ENCODE measurements around the gene CTTNBP2.

Gene CTTNBP2

GRCh38 chr7:117872561-117873309, 506 bp downstream of the CTTNBP2 start:
- peaks cover 16 to 21% (median 18%) of the 10 kb centered on the region in 11 experiments for H3K9me3 ChIP-seq (replicated peaks in 1 of 11)
- H3K27me3 ChIP-seq: no peaks in the 10 kb centered on the region
- no peak overlapping the region for H3K9ac ChIP-seq
- no peak overlapping the region for H3K4me3 ChIP-seq
- H3K36me3 ChIP-seq: no peaks in the 10 kb centered on the region
- no peak overlapping the region for H3K4me2 ChIP-seq
- no peaks in the 10 kb centered on the region for H4K20me1 ChIP-seq
- H3K4me1 ChIP-seq: peaks cover 0 to 9% (median 0%) of the 10 kb centered on the region in 10 experiments; a peak in 2 of 20 replicates
- no peak overlapping the region for H3K27ac ChIP-seq
- TF ChIP-seq Cebpa-rat (IDR thresholded peaks at IDR 0.05): no peak

DNA sequence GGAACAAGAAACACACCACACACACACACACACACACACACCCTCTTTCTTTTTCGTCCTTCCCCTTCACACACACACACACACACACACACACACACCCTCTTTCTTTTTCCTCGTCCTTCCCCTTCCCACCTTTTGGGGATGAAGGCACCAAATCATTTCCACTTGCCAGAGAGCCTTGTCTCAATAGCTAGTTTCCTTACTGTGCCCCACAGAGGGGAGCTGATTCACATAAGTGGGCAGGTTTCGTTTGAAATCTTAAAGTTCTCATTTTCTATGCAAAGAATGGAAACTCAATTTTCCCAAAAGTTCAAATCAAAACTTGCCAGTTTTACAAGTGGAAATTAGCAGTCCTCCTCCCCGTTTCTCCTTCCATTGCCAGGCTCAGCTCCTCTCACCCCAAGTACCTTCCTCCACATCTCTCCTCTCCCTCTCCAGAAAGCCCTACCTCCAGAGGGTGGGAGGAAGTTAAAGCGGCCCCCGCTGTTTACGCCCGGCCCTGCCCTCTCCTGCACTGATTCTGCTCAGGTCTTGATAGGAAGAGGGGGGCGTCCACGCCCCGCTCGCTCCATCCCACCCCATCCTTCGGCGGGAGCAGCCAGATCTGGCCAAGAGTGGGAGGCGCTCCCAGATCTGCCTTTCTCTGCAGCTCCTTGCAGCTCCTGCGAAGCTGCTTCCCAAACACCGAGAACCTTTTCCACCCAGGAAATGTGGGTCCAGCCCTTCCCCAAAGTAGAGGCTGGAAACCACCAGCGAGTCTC, 1.3 kb downstream of the CTTNBP2 start:
- no peak overlapping the region for H3K9ac ChIP-seq

GRCh38 chr7:117871401-117871777, 1.9 kb downstream of the CTTNBP2 start:
- H4K20me1 ChIP-seq: no peaks in the 10 kb centered on the region
- H3K9me3 ChIP-seq (replicated peaks in 1 of 11): peaks cover 16 to 21% (median 18%) of the 10 kb centered on the region in 11 experiments
- H3K4me1 ChIP-seq: peaks cover 0 to 9% (median 0%) of the 10 kb centered on the region in 10 experiments; a peak in 2 of 20 replicates
- H3K36me3 ChIP-seq: no peaks in the 10 kb centered on the region
- no peak overlapping the region for H3K4me2 ChIP-seq
- H3K4me3 ChIP-seq: no peak overlapping the region
- H3K27me3 ChIP-seq: no peaks in the 10 kb centered on the region
- no peak for TF ChIP-seq Cebpa-rat (IDR thresholded peaks at IDR 0.05)
- H3K9ac ChIP-seq: no peak overlapping the region
- no peak overlapping the region for H3K27ac ChIP-seq

More for the DNA sequence above, 1.3 kb downstream of the CTTNBP2 start:
- peaks cover 16 to 21% (median 18%) of the 10 kb centered on the region in 11 experiments for H3K9me3 ChIP-seq (replicated peaks in 1 of 11)
- no peak overlapping the region for H3K4me2 ChIP-seq
- no peaks in the 10 kb centered on the region for H3K27me3 ChIP-seq
- H3K4me1 ChIP-seq: peaks cover 0 to 9% (median 0%) of the 10 kb centered on the region in 10 experiments; a peak in 2 of 20 replicates
- H3K4me3 ChIP-seq: no peak overlapping the region
- no peak for TF ChIP-seq Cebpa-rat (IDR thresholded peaks at IDR 0.05)
- H3K36me3 ChIP-seq: no peaks in the 10 kb centered on the region
- H4K20me1 ChIP-seq: no peaks in the 10 kb centered on the region
- H3K27ac ChIP-seq: no peak overlapping the region

DNA sequence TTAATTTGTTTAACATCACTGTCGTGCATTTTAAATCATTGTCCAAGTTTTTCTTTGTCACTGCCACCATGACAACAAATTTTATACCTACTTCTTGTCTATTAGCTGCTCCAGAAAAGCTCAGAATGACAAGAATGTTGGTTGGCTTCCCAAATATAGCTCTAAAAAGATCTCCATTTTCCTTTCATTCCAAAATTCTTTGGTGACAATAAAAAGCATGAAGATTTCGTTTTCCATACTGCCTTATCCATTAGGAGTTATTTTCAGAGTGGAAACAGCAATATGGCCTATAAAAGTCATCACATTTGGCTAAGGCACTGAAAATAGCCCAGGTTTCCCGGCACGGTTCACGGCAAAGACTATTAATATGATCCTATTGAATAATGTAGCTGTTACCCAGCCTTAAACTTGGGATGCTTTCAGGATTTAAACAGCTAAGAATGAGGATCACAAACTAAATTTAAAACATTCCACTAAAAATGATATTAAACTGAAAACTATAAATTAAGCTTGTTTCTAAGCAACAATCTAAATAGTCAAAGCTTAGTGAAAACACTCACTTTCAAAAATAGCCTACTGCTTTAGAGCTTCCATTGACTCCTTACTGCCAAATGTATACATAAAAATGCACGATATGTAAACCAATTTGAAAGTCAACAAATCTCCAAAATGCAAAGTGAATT, 2.7 kb downstream of the CTTNBP2 start:
- no peak overlapping the region for H3K4me2 ChIP-seq
- H3K9me3 ChIP-seq (replicated peaks in 1 of 11): peaks cover 16 to 21% (median 18%) of the 10 kb centered on the region in 11 experiments
- H4K20me1 ChIP-seq: no peaks in the 10 kb centered on the region
- TF ChIP-seq Cebpa-rat (IDR thresholded peaks at IDR 0.05): no peak
- H3K27ac ChIP-seq: no peak overlapping the region
- H3K27me3 ChIP-seq: no peaks in the 10 kb centered on the region
- H3K4me1 ChIP-seq: peaks cover 0 to 2% (median 0%) of the 10 kb centered on the region in 10 experiments; a peak in 2 of 20 replicates
- H3K9ac ChIP-seq: no peak overlapping the region
- no peak overlapping the region for H3K4me3 ChIP-seq
- H3K36me3 ChIP-seq: no peaks in the 10 kb centered on the region

DNA sequence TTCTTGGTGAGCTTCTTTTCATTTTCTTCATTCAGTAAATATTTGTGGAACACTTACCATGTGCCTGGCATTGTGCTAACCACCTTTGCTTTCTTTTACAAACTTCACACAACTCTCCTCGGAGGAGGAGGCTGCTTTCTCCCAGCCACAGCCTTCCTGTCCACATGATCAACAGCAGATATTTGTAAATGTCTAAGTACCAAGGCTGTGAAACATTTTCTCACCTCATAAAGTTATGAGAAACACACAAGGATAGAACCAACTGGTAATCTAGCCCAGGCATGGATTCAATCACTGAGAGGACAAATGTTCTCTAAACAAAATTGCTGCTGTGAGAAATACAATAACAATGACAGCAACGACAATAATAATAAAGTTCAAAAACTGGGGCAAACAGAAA, 3.9 kb downstream of the CTTNBP2 start:
- Histone ChIP-seq H3K27me3 (no peaks in the 10 kb centered on the region), H3K4me2 (no peak overlapping the region), H3K4me1 (no peaks in the 10 kb centered on the region), H3K4me3 (no peak overlapping the region), H4K20me1 (no peaks in the 10 kb centered on the region), H3K36me3 (no peaks in the 10 kb centered on the region), H3K9ac (no peak overlapping the region), H3K27ac (no peak overlapping the region), H3K9me3 (replicated peaks in 1 of 11) (peaks cover 16 to 21% (median 18%) of the 10 kb centered on the region in 11 experiments)
- TF ChIP-seq Cebpa-rat (IDR thresholded peaks at IDR 0.05): no peak

DNA sequence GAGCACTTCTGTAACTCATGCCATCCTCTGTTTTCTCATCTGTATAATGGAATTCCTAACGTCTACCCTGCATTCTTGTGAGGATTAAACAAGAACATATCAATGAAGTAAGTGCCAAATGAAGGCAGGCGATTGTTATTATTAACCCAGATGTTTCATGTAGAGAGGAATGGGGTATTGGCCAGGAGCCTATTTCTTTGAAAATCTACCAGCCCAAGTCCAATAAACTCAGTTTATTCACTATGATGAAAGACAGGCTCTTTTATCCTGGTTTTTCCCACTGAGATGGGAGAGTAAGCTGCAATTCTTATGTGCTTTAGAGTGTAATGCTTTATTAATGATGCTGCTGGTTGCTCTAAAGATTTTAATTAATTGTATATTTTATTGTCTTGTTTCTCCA, 9.6 kb downstream of the CTTNBP2 start:
- no peaks in the 10 kb centered on the region for H3K4me1 ChIP-seq
- H3K4me3 ChIP-seq: no peak overlapping the region
- no peaks in the 10 kb centered on the region for H4K20me1 ChIP-seq
- no peaks in the 10 kb centered on the region for H3K27me3 ChIP-seq
- TF ChIP-seq Cebpa-rat (IDR thresholded peaks at IDR 0.05): no peak
- no peaks in the 10 kb centered on the region for H3K36me3 ChIP-seq
- no peak overlapping the region for H3K9ac ChIP-seq
- no peak overlapping the region for H3K27ac ChIP-seq
- H3K4me2 ChIP-seq: no peak overlapping the region; a peak in 1 of 22 replicates
- no peaks in the 10 kb centered on the region for H3K9me3 ChIP-seq (replicated peaks in 1 of 11)

- Histone ChIP-seq H3K4me3 (no peak overlapping the region), H3K9ac (no peak overlapping the region), H4K20me1 (no peaks in the 10 kb centered on the region), H3K4me1 (no peaks in the 10 kb centered on the region), H3K27ac (no peak overlapping the region), H3K9me3 (replicated peaks in 1 of 11) (no peaks in the 10 kb centered on the region), H3K36me3 (no peaks in the 10 kb centered on the region), H3K27me3 (no peaks in the 10 kb centered on the region), H3K4me2 (no peak overlapping the region)
- TF ChIP-seq Cebpa-rat (IDR thresholded peaks at IDR 0.05): no peak
Measured at GRCh38 chr7:117862378-117862777, 10.9 kb downstream of the CTTNBP2 start.

DNA sequence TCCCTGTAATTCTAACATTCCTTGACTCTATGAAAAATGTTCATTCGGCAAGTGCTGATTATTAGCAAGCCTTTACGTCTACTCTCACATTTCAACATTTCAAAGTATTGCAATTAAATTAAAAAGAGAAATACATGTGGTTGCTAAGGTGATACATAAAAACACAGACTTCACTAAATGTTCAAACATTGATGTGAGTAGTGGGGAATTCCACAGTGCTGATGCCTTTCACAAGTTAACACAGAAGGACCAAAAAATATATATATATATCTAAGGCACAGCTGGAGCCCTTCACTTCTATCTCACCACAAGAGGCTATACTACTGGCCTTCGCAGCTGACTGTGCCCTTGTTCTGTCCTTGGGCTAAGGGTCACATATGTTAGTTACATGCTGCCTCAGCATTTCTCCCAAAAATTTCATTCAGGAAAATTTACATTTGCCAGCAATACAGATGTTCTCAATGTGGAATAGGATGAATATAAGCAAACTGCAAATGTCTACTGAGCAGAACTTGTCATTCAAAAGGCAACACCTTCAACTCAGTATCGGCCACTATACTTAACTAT, 13.9 kb downstream of the CTTNBP2 start:
- H3K9ac ChIP-seq: no peak overlapping the region
- H3K9me3 ChIP-seq (replicated peaks in 1 of 11): no peaks in the 10 kb centered on the region
- no peaks in the 10 kb centered on the region for H4K20me1 ChIP-seq
- no peak overlapping the region for H3K4me2 ChIP-seq
- no peak overlapping the region for H3K4me3 ChIP-seq
- TF ChIP-seq Cebpa-rat (IDR thresholded peaks at IDR 0.05): no peak
- H3K4me1 ChIP-seq: no peaks in the 10 kb centered on the region
- H3K27ac ChIP-seq: no peak overlapping the region
- no peaks in the 10 kb centered on the region for H3K36me3 ChIP-seq
- no peaks in the 10 kb centered on the region for H3K27me3 ChIP-seq

- Histone ChIP-seq H3K27me3 (no peaks in the 10 kb centered on the region), H3K27ac (no peak overlapping the region), H3K4me2 (no peak overlapping the region), H3K9ac (no peak overlapping the region), H3K36me3 (no peaks in the 10 kb centered on the region), H3K4me1 (0 out of 20 replicates have a peak, but pooled peaks cover 0 to 6% (median 0%) of the 10 kb centered on the region in 10 experiments), H4K20me1 (no peaks in the 10 kb centered on the region), H3K4me3 (no peak overlapping the region), H3K9me3 (replicated peaks in 1 of 11) (no peaks in the 10 kb centered on the region)
- no peak for TF ChIP-seq Cebpa-rat (IDR thresholded peaks at IDR 0.05)
Measured at GRCh38 chr7:117858712-117859111, 14.5 kb downstream of the CTTNBP2 start.

Data from BLaER1 treated with 17β-estradiol and CSF1 and Interleukin-3, amounts not matched to agents 10 nM and 100 nM (cell line).